Measurements from ENCODE around the gene TMEM198.

DNA sequence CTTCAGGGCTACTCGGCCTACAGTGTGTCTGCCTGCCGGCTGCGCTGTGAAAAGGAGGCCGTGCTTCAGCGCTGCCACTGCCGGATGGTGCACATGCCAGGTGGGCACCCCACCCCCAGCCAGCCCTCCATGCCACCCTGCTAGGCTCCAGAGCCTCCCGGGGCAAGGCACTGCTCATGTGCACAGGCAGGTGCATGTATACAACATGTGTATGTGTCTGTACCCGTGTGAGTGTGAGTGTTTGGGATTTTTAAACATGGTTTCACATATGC is 11.5 kb upstream of the TMEM198 start:
- TF ChIP-seq, protein P1, sequence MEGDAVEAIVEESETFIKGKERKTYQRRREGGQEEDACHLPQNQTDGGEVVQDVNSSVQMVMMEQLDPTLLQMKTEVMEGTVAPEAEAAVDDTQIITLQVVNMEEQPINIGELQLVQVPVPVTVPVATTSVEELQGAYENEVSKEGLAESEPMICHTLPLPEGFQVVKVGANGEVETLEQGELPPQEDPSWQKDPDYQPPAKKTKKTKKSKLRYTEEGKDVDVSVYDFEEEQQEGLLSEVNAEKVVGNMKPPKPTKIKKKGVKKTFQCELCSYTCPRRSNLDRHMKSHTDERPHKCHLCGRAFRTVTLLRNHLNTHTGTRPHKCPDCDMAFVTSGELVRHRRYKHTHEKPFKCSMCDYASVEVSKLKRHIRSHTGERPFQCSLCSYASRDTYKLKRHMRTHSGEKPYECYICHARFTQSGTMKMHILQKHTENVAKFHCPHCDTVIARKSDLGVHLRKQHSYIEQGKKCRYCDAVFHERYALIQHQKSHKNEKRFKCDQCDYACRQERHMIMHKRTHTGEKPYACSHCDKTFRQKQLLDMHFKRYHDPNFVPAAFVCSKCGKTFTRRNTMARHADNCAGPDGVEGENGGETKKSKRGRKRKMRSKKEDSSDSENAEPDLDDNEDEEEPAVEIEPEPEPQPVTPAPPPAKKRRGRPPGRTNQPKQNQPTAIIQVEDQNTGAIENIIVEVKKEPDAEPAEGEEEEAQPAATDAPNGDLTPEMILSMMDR (conservative IDR thresholded peaks at IDR 0.05; ENCODE audit: low read depth in 2 of 2) = no peak
- TF ChIP-seq POLR2AphosphoS5 (IDR thresholded peaks at IDR 0.05; ENCODE audit: low read depth) = no peak
- no peak for TF ChIP-seq EZH2 (IDR thresholded peaks at IDR 0.05; ENCODE audit: low read depth, unreplicated experiment)
- TF ChIP-seq EZH2phosphoT487 (IDR thresholded peaks at IDR 0.05; ENCODE audit: unreplicated experiment) = no peak

Data from GM23338 (cell line).